ENCODE data around the gene CMTM6.

DNA sequence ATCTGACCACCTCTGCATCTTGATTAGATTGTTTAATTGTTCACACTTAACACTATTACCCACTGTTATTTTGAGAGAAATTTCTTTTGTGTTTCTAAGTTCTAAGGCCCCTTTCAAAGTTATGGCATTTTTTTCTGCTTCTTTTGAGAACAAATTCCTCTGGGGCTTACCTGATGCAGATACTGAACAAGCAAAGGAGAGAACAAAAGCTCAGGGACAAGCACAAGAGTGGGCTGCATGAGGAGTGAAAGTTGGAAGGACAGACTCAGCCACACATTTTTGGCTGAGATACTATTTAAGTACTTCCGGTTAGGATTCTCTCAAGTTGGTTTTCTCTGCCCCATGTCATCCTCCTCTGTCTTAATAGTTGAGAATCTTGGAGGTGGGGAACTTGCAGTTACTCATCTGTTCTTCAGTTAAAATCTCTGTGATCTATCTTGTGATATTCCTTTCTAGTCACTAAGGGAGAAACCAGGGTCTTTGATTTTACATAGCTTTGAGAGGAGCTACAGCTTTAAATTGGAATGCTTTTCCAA, 54.7 kb downstream of the CMTM6 start:
- TF ChIP-seq, protein P1, sequence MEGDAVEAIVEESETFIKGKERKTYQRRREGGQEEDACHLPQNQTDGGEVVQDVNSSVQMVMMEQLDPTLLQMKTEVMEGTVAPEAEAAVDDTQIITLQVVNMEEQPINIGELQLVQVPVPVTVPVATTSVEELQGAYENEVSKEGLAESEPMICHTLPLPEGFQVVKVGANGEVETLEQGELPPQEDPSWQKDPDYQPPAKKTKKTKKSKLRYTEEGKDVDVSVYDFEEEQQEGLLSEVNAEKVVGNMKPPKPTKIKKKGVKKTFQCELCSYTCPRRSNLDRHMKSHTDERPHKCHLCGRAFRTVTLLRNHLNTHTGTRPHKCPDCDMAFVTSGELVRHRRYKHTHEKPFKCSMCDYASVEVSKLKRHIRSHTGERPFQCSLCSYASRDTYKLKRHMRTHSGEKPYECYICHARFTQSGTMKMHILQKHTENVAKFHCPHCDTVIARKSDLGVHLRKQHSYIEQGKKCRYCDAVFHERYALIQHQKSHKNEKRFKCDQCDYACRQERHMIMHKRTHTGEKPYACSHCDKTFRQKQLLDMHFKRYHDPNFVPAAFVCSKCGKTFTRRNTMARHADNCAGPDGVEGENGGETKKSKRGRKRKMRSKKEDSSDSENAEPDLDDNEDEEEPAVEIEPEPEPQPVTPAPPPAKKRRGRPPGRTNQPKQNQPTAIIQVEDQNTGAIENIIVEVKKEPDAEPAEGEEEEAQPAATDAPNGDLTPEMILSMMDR (IDR thresholded peaks at IDR 0.05; ENCODE audit: borderline replicate concordance, extremely low read depth, low read length, poor library complexity, severe bottlenecking) = no peak
- TF ChIP-seq EZH2 (IDR thresholded peaks at IDR 0.05; ENCODE audit: borderline replicate concordance, low read depth, low read length, severe bottlenecking) = no peak
